Measurements from ENCODE around the gene PTPRU. TPM values are rescaled to one million over a fixed set of nuclear protein-coding genes. Genes with fewer than 3 reads are reported as not detected.

Gene PTPRU
- total RNA-seq, 1 donor: 9.4 TPM

DNA sequence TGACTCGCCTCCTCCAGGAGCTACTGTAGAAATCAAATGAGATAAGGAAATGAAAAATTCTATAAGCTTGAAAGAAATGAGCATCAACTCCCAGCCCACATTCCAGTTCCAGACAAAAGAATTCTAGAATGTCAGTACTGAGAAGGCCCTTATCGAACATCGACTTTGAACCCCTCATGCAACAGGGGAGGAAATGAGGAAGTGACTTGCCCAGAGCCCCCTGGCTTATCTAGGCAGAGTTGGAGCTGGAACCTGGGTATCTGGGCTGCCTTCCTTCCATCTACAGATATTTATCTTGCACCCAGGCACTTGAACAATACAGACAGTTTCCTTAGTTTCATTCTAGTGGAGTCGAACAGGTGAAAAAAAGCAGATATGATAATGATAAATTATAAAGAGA is 27.9 kb upstream of the PTPRU start:
- no peak overlapping the region for H2AFZ ChIP-seq (ENCODE audit: low read length)
- peaks cover 41% of the 10 kb centered on the region for H3K36me3 ChIP-seq (ENCODE audit: insufficient read depth, low read length)
- TF ChIP-seq, protein P1, sequence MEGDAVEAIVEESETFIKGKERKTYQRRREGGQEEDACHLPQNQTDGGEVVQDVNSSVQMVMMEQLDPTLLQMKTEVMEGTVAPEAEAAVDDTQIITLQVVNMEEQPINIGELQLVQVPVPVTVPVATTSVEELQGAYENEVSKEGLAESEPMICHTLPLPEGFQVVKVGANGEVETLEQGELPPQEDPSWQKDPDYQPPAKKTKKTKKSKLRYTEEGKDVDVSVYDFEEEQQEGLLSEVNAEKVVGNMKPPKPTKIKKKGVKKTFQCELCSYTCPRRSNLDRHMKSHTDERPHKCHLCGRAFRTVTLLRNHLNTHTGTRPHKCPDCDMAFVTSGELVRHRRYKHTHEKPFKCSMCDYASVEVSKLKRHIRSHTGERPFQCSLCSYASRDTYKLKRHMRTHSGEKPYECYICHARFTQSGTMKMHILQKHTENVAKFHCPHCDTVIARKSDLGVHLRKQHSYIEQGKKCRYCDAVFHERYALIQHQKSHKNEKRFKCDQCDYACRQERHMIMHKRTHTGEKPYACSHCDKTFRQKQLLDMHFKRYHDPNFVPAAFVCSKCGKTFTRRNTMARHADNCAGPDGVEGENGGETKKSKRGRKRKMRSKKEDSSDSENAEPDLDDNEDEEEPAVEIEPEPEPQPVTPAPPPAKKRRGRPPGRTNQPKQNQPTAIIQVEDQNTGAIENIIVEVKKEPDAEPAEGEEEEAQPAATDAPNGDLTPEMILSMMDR (IDR thresholded peaks at IDR 0.05; ENCODE audit: extremely low read depth, low read depth, low read length): no peak
- no peak overlapping the region for H3K4me3 ChIP-seq (ENCODE audit: insufficient read depth, low read length)
- H4K20me1 ChIP-seq (ENCODE audit: insufficient read depth, low read length): no peaks in the 10 kb centered on the region
- no peak overlapping the region for H3K4me2 ChIP-seq (ENCODE audit: insufficient read depth, low read length)
- H3K79me2 ChIP-seq (ENCODE audit: insufficient read depth, low read length): no peaks in the 10 kb centered on the region
- no peaks in the 10 kb centered on the region for H3K9me3 ChIP-seq (ENCODE audit: low read depth, low read length)
- DNase-seq (ENCODE audit: insufficient read length, low spot score, missing footprints): no peak
- H3K4me1 ChIP-seq (ENCODE audit: insufficient read depth, low read length): peaks cover 9% of the 10 kb centered on the region
- no peak overlapping the region for H3K27ac ChIP-seq (ENCODE audit: low read depth, low read length)
- no peaks in the 10 kb centered on the region for H3K27me3 ChIP-seq (ENCODE audit: insufficient read depth, low read length)

DNA sequence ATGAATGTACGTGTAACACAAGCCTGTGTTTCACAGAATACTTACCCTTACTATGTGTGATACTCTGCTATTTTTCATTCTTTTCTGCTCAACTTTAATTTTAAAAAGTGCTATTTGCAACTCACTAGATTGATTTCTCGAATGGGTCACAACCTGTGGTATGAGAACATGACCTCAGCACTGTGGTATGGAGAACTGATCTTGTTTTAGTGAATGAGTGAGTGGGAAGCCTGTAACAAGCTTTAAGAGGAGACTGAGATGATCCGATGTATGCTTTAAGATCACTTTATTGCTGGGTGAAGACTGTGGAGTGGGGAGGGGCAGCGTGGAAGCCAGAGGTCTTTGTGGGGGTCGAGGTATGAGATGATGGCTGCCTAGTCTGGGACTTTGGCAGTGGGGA is 27.1 kb upstream of the PTPRU start:
- Histone ChIP-seq H3K27me3 (ENCODE audit: insufficient read depth, low read length) (no peaks in the 10 kb centered on the region), H3K4me2 (ENCODE audit: insufficient read depth, low read length) (peak overlapping the region; percentile 52), H3K4me3 (ENCODE audit: insufficient read depth, low read length) (no peak overlapping the region), H3K79me2 (ENCODE audit: insufficient read depth, low read length) (no peaks in the 10 kb centered on the region), H4K20me1 (ENCODE audit: insufficient read depth, low read length) (no peaks in the 10 kb centered on the region), H3K4me1 (ENCODE audit: insufficient read depth, low read length) (peaks cover 9% of the 10 kb centered on the region), H3K9me3 (ENCODE audit: low read depth, low read length) (no peaks in the 10 kb centered on the region), H3K27ac (ENCODE audit: low read depth, low read length) (peak overlapping the region; percentile 15), H2AFZ (ENCODE audit: low read length) (no peak overlapping the region), H3K36me3 (ENCODE audit: insufficient read depth, low read length) (peaks cover 44% of the 10 kb centered on the region)
- peak; percentile 82 for DNase-seq (ENCODE audit: insufficient read length, low spot score, missing footprints)
- TF ChIP-seq, protein P1 (IDR thresholded peaks at IDR 0.05; ENCODE audit: extremely low read depth, low read depth, low read length): no peak

DNA sequence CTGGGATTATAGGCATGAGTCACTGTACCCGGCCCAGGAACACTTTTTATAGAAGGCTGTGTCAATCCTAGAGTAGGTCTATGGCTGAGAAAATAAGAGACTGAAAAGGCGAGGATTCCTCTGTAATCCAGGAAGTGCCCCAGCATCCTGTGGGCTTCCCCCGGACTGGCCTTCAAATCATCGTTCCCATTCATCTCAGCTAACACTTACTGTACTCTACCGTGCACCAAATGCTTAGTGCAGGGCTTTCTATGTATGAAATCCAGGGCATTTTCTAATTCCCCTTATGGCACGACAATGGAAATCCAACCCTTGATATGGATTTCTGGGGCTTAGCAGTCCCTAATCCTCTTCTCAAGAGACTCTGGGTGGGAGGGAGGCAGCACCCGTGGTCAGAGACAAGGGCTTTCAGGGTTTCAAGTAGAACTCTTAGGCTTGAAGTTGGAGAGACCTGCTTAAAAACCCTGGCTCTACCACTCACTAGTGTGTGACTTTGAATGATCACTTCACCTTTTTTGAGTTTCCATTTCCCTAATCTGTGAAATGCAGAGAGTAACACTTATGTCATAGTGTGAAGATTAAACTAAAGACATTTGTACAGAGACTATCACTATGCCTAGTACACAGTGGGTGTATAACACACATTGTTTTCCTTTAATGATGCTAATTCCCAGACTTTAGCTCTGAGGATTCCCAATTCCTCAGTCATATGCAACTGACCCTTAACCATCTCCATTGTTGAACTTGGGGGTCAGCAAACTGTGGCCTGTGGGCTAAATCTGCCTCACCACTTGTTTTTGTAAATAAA is 25.8 kb upstream of the PTPRU start:
- H3K4me3 ChIP-seq (ENCODE audit: insufficient read depth, low read length): no peak overlapping the region
- TF ChIP-seq, protein P1 (IDR thresholded peaks at IDR 0.05; ENCODE audit: extremely low read depth, low read depth, low read length): no peak
- H3K79me2 ChIP-seq (ENCODE audit: insufficient read depth, low read length): no peaks in the 10 kb centered on the region
- no peak overlapping the region for H3K4me2 ChIP-seq (ENCODE audit: insufficient read depth, low read length)
- no peak overlapping the region for H3K27ac ChIP-seq (ENCODE audit: low read depth, low read length)
- DNase-seq (ENCODE audit: insufficient read length, low spot score, missing footprints): no peak
- H4K20me1 ChIP-seq (ENCODE audit: insufficient read depth, low read length): no peaks in the 10 kb centered on the region
- no peaks in the 10 kb centered on the region for H3K9me3 ChIP-seq (ENCODE audit: low read depth, low read length)
- H3K27me3 ChIP-seq (ENCODE audit: insufficient read depth, low read length): no peaks in the 10 kb centered on the region
- H3K4me1 ChIP-seq (ENCODE audit: insufficient read depth, low read length): peaks cover 9% of the 10 kb centered on the region
- H2AFZ ChIP-seq (ENCODE audit: low read length): no peak overlapping the region
- H3K36me3 ChIP-seq (ENCODE audit: insufficient read depth, low read length): peaks cover 49% of the 10 kb centered on the region

DNA sequence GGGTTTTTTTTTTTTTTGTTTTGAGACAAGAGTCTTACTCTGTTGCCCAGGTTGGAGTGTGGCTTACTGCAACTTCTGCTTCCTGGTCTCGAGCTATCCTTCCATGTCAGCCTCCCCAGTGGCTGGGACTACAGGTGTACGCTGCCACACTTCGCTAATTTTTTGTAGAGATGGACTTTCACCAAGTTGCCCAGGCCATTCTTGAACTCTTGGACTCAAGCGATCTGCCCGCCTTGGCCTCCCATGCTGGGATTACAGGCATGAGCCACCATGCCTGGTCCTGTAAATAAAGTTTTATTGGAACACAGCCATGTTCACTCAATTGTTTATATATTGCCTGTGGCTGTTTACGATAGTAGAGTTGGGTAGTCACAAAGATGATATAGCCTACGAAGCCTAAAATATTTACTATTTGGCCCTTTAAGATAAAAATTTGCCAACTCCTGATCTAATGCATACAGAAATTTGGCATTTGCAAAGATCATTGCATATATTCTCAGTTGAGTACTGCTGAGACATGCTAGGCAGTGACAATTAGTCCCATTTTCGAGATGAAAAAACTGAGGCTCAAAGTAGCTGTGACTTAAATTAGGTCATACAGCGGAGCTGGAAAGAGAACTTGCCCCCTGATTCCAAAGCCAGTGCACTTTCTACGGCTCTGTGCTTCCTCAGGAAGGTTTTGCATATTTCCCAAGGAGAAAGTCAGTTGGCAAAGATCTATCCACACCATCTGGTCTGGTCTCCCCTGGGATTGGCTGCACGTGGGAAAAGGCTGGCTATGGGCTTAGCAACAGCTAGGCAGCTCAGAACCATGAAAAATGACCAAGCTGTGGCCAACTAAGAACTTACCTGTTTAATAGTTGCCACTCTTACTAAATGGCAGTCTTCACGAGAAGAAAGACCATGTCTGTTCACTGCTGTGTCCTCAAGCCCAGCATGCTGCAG is 25.0 kb upstream of the PTPRU start:
- Histone ChIP-seq H3K4me2 (ENCODE audit: insufficient read depth, low read length) (no peak overlapping the region), H3K36me3 (ENCODE audit: insufficient read depth, low read length) (peaks cover 53% of the 10 kb centered on the region), H2AFZ (ENCODE audit: low read length) (no peak overlapping the region), H3K9me3 (ENCODE audit: low read depth, low read length) (no peaks in the 10 kb centered on the region), H3K27ac (ENCODE audit: low read depth, low read length) (no peak overlapping the region), H3K4me3 (ENCODE audit: insufficient read depth, low read length) (no peak overlapping the region), H4K20me1 (ENCODE audit: insufficient read depth, low read length) (no peaks in the 10 kb centered on the region), H3K79me2 (ENCODE audit: insufficient read depth, low read length) (no peaks in the 10 kb centered on the region), H3K27me3 (ENCODE audit: insufficient read depth, low read length) (no peaks in the 10 kb centered on the region), H3K4me1 (ENCODE audit: insufficient read depth, low read length) (peaks cover 9% of the 10 kb centered on the region)
- TF ChIP-seq, protein P1 (IDR thresholded peaks at IDR 0.05; ENCODE audit: extremely low read depth, low read depth, low read length): no peak
- DNase-seq (ENCODE audit: insufficient read length, low spot score, missing footprints): peak; percentile 79

Data from osteoblast (primary cell).